Activated CD8-positive, alpha-beta T cell treated with anti-CD3 and anti-CD28 coated beads for 36 hours (primary cell): ENCODE data around the gene ITSN2. TPM values are rescaled to one million over a fixed set of nuclear protein-coding genes. Genes with fewer than 3 reads are reported as not detected.

ENCODE experiments used
- ATAC-seq: fragments of 200-7000 bp; cut with Tn5 transposase; one replicate; pipeline ENCODE4 v1.10.0; 2021; ENCODE audit warnings: mild to moderate bottlenecking, moderate library complexity
- CTCF ChIA-PET: fragments of 350-600 bp; sonication (Branson Sonifier 250); formaldehyde crosslinking; loops from one replicate; lab custom pipeline; 2021; ENCODE audit warnings: antibody characterized with exemption; lab: Charles Lee
- POLR2A ChIA-PET: fragments of 350-600 bp; sonication (Branson Sonifier 250); formaldehyde crosslinking; loops from one replicate; lab custom pipeline; 2021; ENCODE audit warnings: antibody characterized with exemption; lab: Charles Lee
- DNase-seq: peaks from one replicate; pipeline ENCODE4 v3.0.0-alpha.2; 2020
- H3K27ac Mint-ChIP-seq: one replicate; pipeline ENCODE4 v1.8.0; 2021; ENCODE audit warnings: mild to moderate bottlenecking, mixed read lengths
- H3K27me3 Mint-ChIP-seq: one replicate; pipeline ENCODE4 v1.8.0; 2021; ENCODE audit warnings: mixed read lengths
- H3K36me3 Mint-ChIP-seq: one replicate; pipeline ENCODE4 v1.8.0; 2021; ENCODE audit warnings: low read depth, mixed read lengths
- H3K4me1 Mint-ChIP-seq: one replicate; pipeline ENCODE4 v1.8.0; 2021; ENCODE audit warnings: low read depth, mixed read lengths
- H3K4me3 Mint-ChIP-seq: one replicate; pipeline ENCODE4 v1.8.0; 2021; ENCODE audit warnings: mild to moderate bottlenecking, moderate library complexity, mixed read lengths
- H3K9me3 Mint-ChIP-seq: one replicate; pipeline ENCODE4 v1.8.0; 2021; ENCODE audit warnings: mixed read lengths
- intact Hi-C: fragments of 100-400 bp; cut with micrococcal nuclease; formaldehyde crosslinking; loops from one replicate; pipeline ENCODE4 v1.10.0; 2022
- total RNA-seq, 2 experiments: library from RNA; stranded (reverse); gene quantifications; one replicate each; pipeline ENCODE4 v1.2.3, GENCODE V29; 2021
- TF ChIP-seq, protein P1 (sequence below): fragments of 200-600 bp; IDR thresholded peaks from one replicate; pipeline ENCODE4 v1.8.0; 2022; ENCODE audit warnings: antibody characterized with exemption, mild to moderate bottlenecking

The ITSN2 gene
- total RNA-seq, 2 experiments from 2014 or later = 44.0 to 48.6 TPM

- TF ChIP-seq, protein P1, sequence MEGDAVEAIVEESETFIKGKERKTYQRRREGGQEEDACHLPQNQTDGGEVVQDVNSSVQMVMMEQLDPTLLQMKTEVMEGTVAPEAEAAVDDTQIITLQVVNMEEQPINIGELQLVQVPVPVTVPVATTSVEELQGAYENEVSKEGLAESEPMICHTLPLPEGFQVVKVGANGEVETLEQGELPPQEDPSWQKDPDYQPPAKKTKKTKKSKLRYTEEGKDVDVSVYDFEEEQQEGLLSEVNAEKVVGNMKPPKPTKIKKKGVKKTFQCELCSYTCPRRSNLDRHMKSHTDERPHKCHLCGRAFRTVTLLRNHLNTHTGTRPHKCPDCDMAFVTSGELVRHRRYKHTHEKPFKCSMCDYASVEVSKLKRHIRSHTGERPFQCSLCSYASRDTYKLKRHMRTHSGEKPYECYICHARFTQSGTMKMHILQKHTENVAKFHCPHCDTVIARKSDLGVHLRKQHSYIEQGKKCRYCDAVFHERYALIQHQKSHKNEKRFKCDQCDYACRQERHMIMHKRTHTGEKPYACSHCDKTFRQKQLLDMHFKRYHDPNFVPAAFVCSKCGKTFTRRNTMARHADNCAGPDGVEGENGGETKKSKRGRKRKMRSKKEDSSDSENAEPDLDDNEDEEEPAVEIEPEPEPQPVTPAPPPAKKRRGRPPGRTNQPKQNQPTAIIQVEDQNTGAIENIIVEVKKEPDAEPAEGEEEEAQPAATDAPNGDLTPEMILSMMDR = no peak
- DNase-seq (no peak), ATAC-seq (no peak)
- H3K27ac Mint-ChIP-seq = no peak overlapping the region
- CTCF ChIA-PET = no interaction called here
- no peaks in the 10 kb centered on the region for H3K9me3 Mint-ChIP-seq
- POLR2A ChIA-PET = interaction anchor here (0.7 kb wide), 1 partner anchor 1018 kb away, joined by 3 read pairs; no protein-coding TSS in a partner anchor
- no peaks in the 10 kb centered on the region for H3K27me3 Mint-ChIP-seq
- peaks cover 56% of the 10 kb centered on the region for H3K4me1 Mint-ChIP-seq
- intact Hi-C loops = no loop called here
- H3K36me3 Mint-ChIP-seq = peaks cover 2% of the 10 kb centered on the region
- no peak overlapping the region for H3K4me3 Mint-ChIP-seq
Measured at GRCh38 chr2:24336811-24337210, 23.5 kb downstream of the ITSN2 start.

DNA sequence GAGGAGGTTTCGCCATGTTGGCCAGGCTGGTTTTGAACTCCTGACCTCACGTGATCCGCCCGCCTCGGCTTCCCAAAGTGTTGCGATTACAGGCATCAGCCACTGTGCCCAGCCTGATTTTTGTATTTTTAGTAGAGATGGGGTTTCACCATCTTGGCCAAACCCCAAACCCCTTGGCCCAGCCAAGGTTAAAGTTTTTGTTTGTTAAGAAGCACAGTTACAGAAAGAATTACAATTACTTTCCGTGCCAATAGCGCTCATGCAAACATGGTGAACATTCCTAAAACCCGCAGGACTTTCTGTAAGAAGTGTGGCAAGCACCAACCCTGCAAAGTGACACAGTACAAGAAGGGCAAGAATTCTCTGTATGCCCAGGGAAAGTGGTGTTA lies 26.1 kb downstream of the ITSN2 start:
- Mint-ChIP-seq H3K36me3 (no peaks in the 10 kb centered on the region), H3K27ac (no peak overlapping the region), H3K9me3 (no peaks in the 10 kb centered on the region), H3K27me3 (no peaks in the 10 kb centered on the region), H3K4me3 (no peak overlapping the region), H3K4me1 (peaks cover 43% of the 10 kb centered on the region)
- ATAC-seq = no peak
- intact Hi-C loops = no loop called here
- TF ChIP-seq, protein P1 = no peak
- POLR2A ChIA-PET = interaction anchor here (0.6 kb wide), 1 partner anchor 545 kb away, joined by 3 read pairs; no protein-coding TSS in a partner anchor
- CTCF ChIA-PET = no interaction called here
- no peak for DNase-seq

- no peaks in the 10 kb centered on the region for H3K27me3 Mint-ChIP-seq
- TF ChIP-seq, protein P1 = no peak
- CTCF ChIA-PET = interaction anchor here (0.6 kb wide), 1 partner anchor 36 kb away, joined by 3 read pairs; no protein-coding TSS in a partner anchor
- peaks cover 40% of the 10 kb centered on the region for H3K4me1 Mint-ChIP-seq
- H3K4me3 Mint-ChIP-seq = no peak overlapping the region
- peak overlapping the region; percentile 49 for H3K27ac Mint-ChIP-seq
- no peaks in the 10 kb centered on the region for H3K36me3 Mint-ChIP-seq
- POLR2A ChIA-PET = interaction anchor here (0.6 to 1.5 kb wide), 3 partner anchors 15 to 933 kb away, joined by 3 read pairs; no protein-coding TSS in a partner anchor
- DNase-seq (no peak), ATAC-seq (no peak)
- no peaks in the 10 kb centered on the region for H3K9me3 Mint-ChIP-seq
- intact Hi-C loops = no loop called here
Measured at GRCh38 chr2:24332791-24333540, 27.4 kb downstream of the ITSN2 start.

DNA sequence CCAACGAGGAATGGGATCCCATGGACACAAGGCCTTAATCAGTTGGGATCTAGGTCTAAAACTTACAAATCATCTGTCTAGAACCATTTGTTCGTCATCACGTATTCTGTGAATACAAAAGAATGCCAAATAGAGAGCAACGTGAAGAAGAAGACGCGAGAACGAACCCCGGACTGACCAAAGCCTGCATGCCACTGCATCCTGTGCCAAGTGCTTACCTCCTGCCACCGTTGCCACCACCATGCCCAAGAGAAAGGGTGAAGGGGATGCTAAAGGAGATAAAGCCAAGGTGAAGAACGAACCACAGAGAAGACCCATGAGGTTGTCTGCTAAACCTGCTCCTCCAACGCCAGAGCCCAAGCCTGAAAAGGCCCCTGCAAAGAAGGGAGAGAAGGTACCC lies 30.2 kb downstream of the ITSN2 start:
- intact Hi-C loops = no loop called here
- Mint-ChIP-seq H3K27me3 (no peaks in the 10 kb centered on the region), H3K27ac (no peak overlapping the region)

GRCh38 chr2:24329700-24330099 lies 30.6 kb downstream of the ITSN2 start:
- ChIA-PET CTCF (no interaction called here), POLR2A (no interaction called here)

More for the DNA sequence above, 30.2 kb downstream of the ITSN2 start:
- CTCF ChIA-PET = no interaction called here
- H3K9me3 Mint-ChIP-seq = no peaks in the 10 kb centered on the region
- DNase-seq (no peak), ATAC-seq (no peak)
- H3K36me3 Mint-ChIP-seq = no peaks in the 10 kb centered on the region
- H3K4me1 Mint-ChIP-seq = peaks cover 33% of the 10 kb centered on the region
- TF ChIP-seq, protein P1 = no peak
- POLR2A ChIA-PET = no interaction called here
- H3K4me3 Mint-ChIP-seq = no peak overlapping the region

More at GRCh38 chr2:24329700-24330099, 30.6 kb downstream of the ITSN2 start:
- Mint-ChIP-seq H3K9me3 (no peaks in the 10 kb centered on the region), H3K4me1 (peaks cover 33% of the 10 kb centered on the region), H3K27me3 (no peaks in the 10 kb centered on the region), H3K27ac (no peak overlapping the region), H3K36me3 (no peaks in the 10 kb centered on the region), H3K4me3 (no peak overlapping the region)
- ATAC-seq (no peak), DNase-seq (no peak)
- intact Hi-C loops = no loop called here
- TF ChIP-seq, protein P1 = no peak
